Activated naive CD4-positive, alpha-beta T cell treated with anti-CD3 and anti-CD28 coated beads for 36 hours (primary cell): ENCODE results near the gene CENPN. TPM values are rescaled to one million over a fixed set of nuclear protein-coding genes. Genes with fewer than 3 reads are reported as not detected.

Source experiments
- CTCF ChIA-PET: fragments of 350-600 bp; sonication (Branson Sonifier 250); formaldehyde crosslinking; loops from one replicate; lab custom pipeline; 2021; ENCODE audit warnings: antibody characterized with exemption; lab: Charles Lee
- DNase-seq: peaks from one replicate; pipeline ENCODE4 v3.0.0-alpha.2; 2020
- H3K27ac Mint-ChIP-seq: one replicate; pipeline ENCODE4 v1.8.0; 2021; ENCODE audit warnings: mild to moderate bottlenecking, mixed read lengths
- H3K27me3 Mint-ChIP-seq: one replicate; pipeline ENCODE4 v1.8.0; 2021; ENCODE audit warnings: low read depth, mixed read lengths
- H3K36me3 Mint-ChIP-seq: one replicate; pipeline ENCODE4 v1.8.0; 2021; ENCODE audit warnings: low read depth, mixed read lengths
- H3K4me1 Mint-ChIP-seq: one replicate; pipeline ENCODE4 v1.8.0; 2021; ENCODE audit warnings: low read depth, mixed read lengths
- H3K4me3 Mint-ChIP-seq: one replicate; pipeline ENCODE4 v1.8.0; 2021; ENCODE audit warnings: mild to moderate bottlenecking, moderate library complexity, mixed read lengths
- H3K9me3 Mint-ChIP-seq: one replicate; pipeline ENCODE4 v1.8.0; 2021; ENCODE audit warnings: mixed read lengths
- intact Hi-C: fragments of 100-400 bp; cut with micrococcal nuclease; formaldehyde crosslinking; loops from one replicate; pipeline ENCODE4 v1.15.1; 2023
- total RNA-seq, 2 experiments: library from RNA; stranded (reverse); gene quantifications; one replicate each; pipeline ENCODE4 v1.2.3, GENCODE V29; 2021

The CENPN gene
- total RNA-seq, 2 experiments from 2014 or later: 65.1 to 75.0 TPM

GRCh38 chr16:81069063-81069462 is 62.0 kb downstream of the CENPN start:
- CTCF ChIA-PET: no interaction called here
- DNase-seq: no peak
- intact Hi-C loops: no loop called here
- Mint-ChIP-seq H3K27me3 (no peaks in the 10 kb centered on the region), H3K4me1 (peaks cover 3% of the 10 kb centered on the region), H3K27ac (no peak overlapping the region), H3K9me3 (no peaks in the 10 kb centered on the region), H3K36me3 (no peaks in the 10 kb centered on the region), H3K4me3 (no peak overlapping the region)

- H3K27me3 Mint-ChIP-seq: no peaks in the 10 kb centered on the region
- H3K4me1 Mint-ChIP-seq: peaks cover 3% of the 10 kb centered on the region
- H3K27ac Mint-ChIP-seq: no peak overlapping the region
- H3K9me3 Mint-ChIP-seq: no peaks in the 10 kb centered on the region
- CTCF ChIA-PET: interaction anchor here (1.2 kb wide), 1 partner anchor 35 kb away, joined by 4 read pairs; the partner anchor contains the start of gene ATMIN
- no peak overlapping the region for H3K4me3 Mint-ChIP-seq
- DNase-seq: no peak
- no peaks in the 10 kb centered on the region for H3K36me3 Mint-ChIP-seq
- intact Hi-C loops: no loop called here
Measured at GRCh38 chr16:81070979-81071378, 64.0 kb downstream of the CENPN start.

GRCh38 chr16:81071805-81072204 is 64.8 kb downstream of the CENPN start:
- Mint-ChIP-seq H3K4me3 (no peak overlapping the region), H3K4me1 (peaks cover 3% of the 10 kb centered on the region), H3K27ac (no peak overlapping the region), H3K36me3 (no peaks in the 10 kb centered on the region), H3K27me3 (no peaks in the 10 kb centered on the region), H3K9me3 (no peaks in the 10 kb centered on the region)
- CTCF ChIA-PET: interaction anchor here (1.2 kb wide), 1 partner anchor 36 kb away, joined by 4 read pairs; the partner anchor contains the start of gene ATMIN
- intact Hi-C loops: no loop called here
- no peak for DNase-seq

GRCh38 chr16:81073560-81074330 is 66.7 kb downstream of the CENPN start:
- CTCF ChIA-PET: interaction anchor here (0.6 to 2.4 kb wide), 3 partner anchors 38 to 101 kb away, joined by 3 to 10 read pairs (median 4); partner anchors contain the start of gene ATMIN

GRCh38 chr16:81076566-81077075 is 69.6 kb downstream of the CENPN start:
- no peak overlapping the region for H3K27ac Mint-ChIP-seq
- peak; percentile 96 for DNase-seq
- no peaks in the 10 kb centered on the region for H3K9me3 Mint-ChIP-seq
- H3K4me3 Mint-ChIP-seq: no peak overlapping the region
- no peaks in the 10 kb centered on the region for H3K36me3 Mint-ChIP-seq
- CTCF ChIA-PET: interaction anchor here (0.6 to 3.5 kb wide), 2 partner anchors 40 to 656 kb away, joined by 3 to 25 read pairs; partner anchors contain the start of gene ATMIN
- H3K27me3 Mint-ChIP-seq: no peaks in the 10 kb centered on the region
- H3K4me1 Mint-ChIP-seq: peaks cover 4% of the 10 kb centered on the region
- intact Hi-C loops: loop anchor here (1.0 to 5.0 kb wide), 8 partner anchors 20 to 661 kb away; partner anchors contain the start of genes ATMIN, CENPN, GAN and GCSH

More at GRCh38 chr16:81073560-81074330, 66.7 kb downstream of the CENPN start:
- Mint-ChIP-seq H3K4me1 (peaks cover 4% of the 10 kb centered on the region), H3K9me3 (no peaks in the 10 kb centered on the region), H3K4me3 (no peak overlapping the region), H3K27ac (no peak overlapping the region), H3K27me3 (no peaks in the 10 kb centered on the region), H3K36me3 (no peaks in the 10 kb centered on the region)
- intact Hi-C loops: no loop called here
- no peak for DNase-seq

- peak; percentile 99 for DNase-seq
- Mint-ChIP-seq H3K27me3 (no peaks in the 10 kb centered on the region), H3K4me3 (no peak within 1 kb of the TSS), H3K9me3 (no peaks in the 10 kb centered on the region), H3K4me1 (peaks cover 4% of the 10 kb centered on the region), H3K27ac (no peak within 1 kb of the TSS), H3K36me3 (no peaks in the 10 kb centered on the region)
- intact Hi-C loops: loop anchor here (1.0 to 5.0 kb wide), 8 partner anchors 19 to 660 kb away; partner anchors contain the start of genes ATMIN, CENPN, GAN and GCSH
- CTCF ChIA-PET: interaction anchor here (0.6 to 3.5 kb wide), 3 partner anchors 41 to 655 kb away, joined by 3 to 25 read pairs (median 3); partner anchors contain the start of gene ATMIN
Measured at GRCh38 chr16:81077076-81077940, 70.3 kb downstream of the CENPN start, which contains the start of gene C16orf46. TSS of gene C16orf46 (minus strand) at chr16:81077238. CDS start at chr16:81063955, 13,283 bp downstream.

- H3K36me3 Mint-ChIP-seq: no peaks in the 10 kb centered on the region
- no peaks in the 10 kb centered on the region for H3K27me3 Mint-ChIP-seq
- no peak overlapping the region for H3K4me3 Mint-ChIP-seq
- H3K9me3 Mint-ChIP-seq: no peaks in the 10 kb centered on the region
- intact Hi-C loops: no loop called here
- DNase-seq: no peak
- no peak overlapping the region for H3K27ac Mint-ChIP-seq
- H3K4me1 Mint-ChIP-seq: peaks cover 4% of the 10 kb centered on the region
- CTCF ChIA-PET: no interaction called here
Measured at GRCh38 chr16:81080233-81080632, 73.2 kb downstream of the CENPN start.

GRCh38 chr16:81081014-81081413 is 74.0 kb downstream of the CENPN start:
- CTCF ChIA-PET: no interaction called here
- Mint-ChIP-seq H3K36me3 (no peaks in the 10 kb centered on the region), H3K27me3 (no peaks in the 10 kb centered on the region), H3K27ac (no peak overlapping the region), H3K9me3 (no peaks in the 10 kb centered on the region), H3K4me3 (no peak overlapping the region), H3K4me1 (peaks cover 4% of the 10 kb centered on the region)
- DNase-seq: no peak
- intact Hi-C loops: no loop called here

Other genes starting within 250 kb of the CENPN start
- 10 to 100 TPM; 10.1 to 12.7 TPM for gene CDYL2, start 202.6 kb upstream of the CENPN start, total RNA-seq
- gene CMC2, start 329 bp upstream of the CENPN start, total RNA-seq: 100 to 1,000 TPM; 112 to 122 TPM
- gene ATMIN, start 28.6 kb downstream of the CENPN start, total RNA-seq: 10 to 100 TPM; 16.6 to 18.9 TPM
- under 1 TPM in 1 of 2 experiments, not detected in 1; 0.74 TPM for gene C16orf46, start 70.0 kb downstream of the CENPN start, total RNA-seq
- gene GCSH, start 89.2 kb downstream of the CENPN start, total RNA-seq: 10 to 100 TPM; 25.7 to 27.4 TPM
- not detected for gene BCO1, start 231.5 kb downstream of the CENPN start, total RNA-seq